ENCODE results near the gene BMERB1. TPM values are rescaled to one million over a fixed set of nuclear protein-coding genes. Genes with fewer than 3 reads are reported as not detected.

The BMERB1 gene
- polyA plus RNA-seq, 1 donor (not counting 4 experiments of a cell fraction or from before 2014, with no cell fraction given): 7.8 TPM

DNA sequence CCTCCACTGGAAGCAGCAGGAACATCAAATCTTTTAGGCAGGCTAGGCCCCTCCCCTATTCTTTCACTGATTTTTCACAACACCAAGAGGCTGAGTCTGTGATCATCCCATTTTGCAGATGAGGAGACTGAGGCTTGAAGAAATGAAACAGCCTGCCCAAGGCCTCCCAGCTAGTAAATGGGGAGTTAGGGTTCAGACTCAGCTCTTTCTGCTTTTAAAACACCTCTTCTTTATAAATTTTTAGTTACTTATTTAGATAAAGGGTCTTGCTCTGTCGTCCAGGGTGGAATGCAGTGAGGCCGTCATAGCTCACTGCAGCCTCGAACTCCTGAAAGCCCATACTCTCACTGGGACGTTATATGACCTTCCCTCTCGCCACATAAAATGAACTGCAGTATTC lies 82.2 kb downstream of the BMERB1 start:
- no peaks in the 10 kb centered on the region for H3K36me3 ChIP-seq (ENCODE audit: control insufficient read depth in 2 of 2, extremely low read depth in 1 of 2, insufficient read depth in 2 of 2, low read length in 2 of 2)
- no peak overlapping the region for H2AFZ ChIP-seq (ENCODE audit: control insufficient read depth, low read length)
- no peak overlapping the region for H3K4me3 ChIP-seq (ENCODE audit: control insufficient read depth in 2 of 3, extremely low read depth in 1 of 3, insufficient read depth in 2 of 3, low read depth in 1 of 3, low read length in 3 of 3)
- H3K9ac ChIP-seq (ENCODE audit: control insufficient read depth, extremely low read depth, insufficient read depth, low read length): no peak overlapping the region
- no peak for FAIRE-seq
- H3K4me2 ChIP-seq (ENCODE audit: control insufficient read depth, extremely low read depth, insufficient read depth, low read depth, low read length): no peak overlapping the region
- H4K20me1 ChIP-seq (ENCODE audit: control insufficient read depth, extremely low read depth, insufficient read depth, low read length): no peaks in the 10 kb centered on the region
- H3K9me3 ChIP-seq (ENCODE audit: control insufficient read depth, low read depth, low read length): no peaks in the 10 kb centered on the region
- H3K79me2 ChIP-seq (ENCODE audit: control insufficient read depth, insufficient read depth, low read length): no peaks in the 10 kb centered on the region
- no peak for DNase-seq (ENCODE audit: low read depth, low spot score)
- H3K27me3 ChIP-seq (ENCODE audit: control insufficient read depth, extremely low read depth, insufficient read depth, low read length): no peaks in the 10 kb centered on the region
- TF ChIP-seq EZH2 (IDR thresholded peaks at IDR 0.05; ENCODE audit: low read length) (no peak), CTCF (optimal IDR thresholded peaks at IDR 0.05 in 1 of 3, IDR thresholded peaks at IDR 0.05 in 1 of 3, conservative IDR thresholded peaks at IDR 0.05 in 1 of 3; ENCODE audit: extremely low read depth in 1 of 3, insufficient read depth in 2 of 3, low read length in 3 of 3) (no peak)
- H3K27ac ChIP-seq (ENCODE audit: control insufficient read depth, insufficient read depth, low read length): no peak overlapping the region
- no peaks in the 10 kb centered on the region for H3K4me1 ChIP-seq (ENCODE audit: control insufficient read depth, extremely low read depth, insufficient read depth, low read length)
- H3K9me1 ChIP-seq (ENCODE audit: control insufficient read depth, extremely low read depth, insufficient read depth, low read length): no peaks in the 10 kb centered on the region
- dilution Hi-C loops (cut with MboI; ENCODE audit: extremely low pct_ligation_motif_present, low sequenced_read_pairs): no loop called here

GRCh38 chr16:15517743-15518377 lies 83.5 kb downstream of the BMERB1 start:
- Histone ChIP-seq H2AFZ (ENCODE audit: control insufficient read depth, low read length) (no peak overlapping the region), H3K9me1 (ENCODE audit: control insufficient read depth, extremely low read depth, insufficient read depth, low read length) (no peaks in the 10 kb centered on the region), H3K4me2 (ENCODE audit: control insufficient read depth, extremely low read depth, insufficient read depth, low read depth, low read length) (no peak overlapping the region), H3K4me1 (ENCODE audit: control insufficient read depth, extremely low read depth, insufficient read depth, low read length) (no peaks in the 10 kb centered on the region), H3K79me2 (ENCODE audit: control insufficient read depth, insufficient read depth, low read length) (no peaks in the 10 kb centered on the region), H3K9me3 (ENCODE audit: control insufficient read depth, low read depth, low read length) (no peaks in the 10 kb centered on the region), H3K9ac (ENCODE audit: control insufficient read depth, extremely low read depth, insufficient read depth, low read length) (no peak overlapping the region), H3K27me3 (ENCODE audit: control insufficient read depth, extremely low read depth, insufficient read depth, low read length) (no peaks in the 10 kb centered on the region), H3K4me3 (ENCODE audit: control insufficient read depth in 2 of 3, extremely low read depth in 1 of 3, insufficient read depth in 2 of 3, low read depth in 1 of 3, low read length in 3 of 3) (no peak overlapping the region), H3K36me3 (ENCODE audit: control insufficient read depth in 2 of 2, extremely low read depth in 1 of 2, insufficient read depth in 2 of 2, low read length in 2 of 2) (no peaks in the 10 kb centered on the region), H3K27ac (ENCODE audit: control insufficient read depth, insufficient read depth, low read length) (no peak overlapping the region), H4K20me1 (ENCODE audit: control insufficient read depth, extremely low read depth, insufficient read depth, low read length) (no peaks in the 10 kb centered on the region)
- dilution Hi-C loops (cut with MboI; ENCODE audit: extremely low pct_ligation_motif_present, low sequenced_read_pairs): no loop called here
- no peak for DNase-seq (ENCODE audit: low read depth, low spot score)
- TF ChIP-seq EZH2 (IDR thresholded peaks at IDR 0.05; ENCODE audit: low read length) (no peak), CTCF (optimal IDR thresholded peaks at IDR 0.05 in 1 of 3, IDR thresholded peaks at IDR 0.05 in 1 of 3, conservative IDR thresholded peaks at IDR 0.05 in 1 of 3; ENCODE audit: extremely low read depth in 1 of 3, insufficient read depth in 2 of 3, low read length in 3 of 3) (no peak)
- no peak for FAIRE-seq

Measured in keratinocyte (primary cell).